Measurements from ENCODE around the gene PLPP7. TPM values are rescaled to one million over a fixed set of nuclear protein-coding genes. Genes with fewer than 3 reads are reported as not detected.
"Not testable (repeated sequence)": the region's sequence is repeated elsewhere in the genome, so short reads cannot be mapped to it uniquely, and the experiment has no call there.

Gene PLPP7
- total RNA-seq, 1 donor from 2014 or later: 107 TPM

- DNase-seq (ENCODE audit: missing footprints) (no peak), ATAC-seq (no peak)
- intact Hi-C loops (cut with DNase I): no loop called here
Observed at GRCh38 chr9:131312822-131313770, 23.6 kb downstream of the PLPP7 start.

GRCh38 chr9:131318231-131319085 is 28.9 kb downstream of the PLPP7 start:
- ATAC-seq (peak; percentile 13), DNase-seq (ENCODE audit: missing footprints) (peak; percentile 73)
- intact Hi-C loops (cut with DNase I): no loop called here

DNA sequence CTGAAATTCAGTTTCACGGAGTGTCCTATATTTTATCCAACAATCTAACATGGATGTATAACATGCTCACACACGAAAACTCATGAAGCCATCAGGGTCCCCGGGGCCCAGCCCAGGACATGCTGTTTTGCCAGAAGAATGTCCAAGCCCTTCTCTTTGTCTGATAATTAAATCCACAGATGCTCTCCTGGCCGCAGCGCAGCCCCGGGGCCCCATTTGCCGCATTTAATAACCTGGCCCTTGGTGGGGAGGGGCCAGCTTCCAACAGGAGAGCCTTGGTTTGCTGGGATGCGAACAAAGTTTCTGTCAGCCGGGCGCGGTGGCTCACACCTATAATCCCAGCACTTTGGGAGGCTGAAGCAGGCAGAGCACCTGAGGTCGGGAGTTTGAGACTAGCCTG is 30.0 kb downstream of the PLPP7 start:
- peak; percentile 45 for ATAC-seq
- peak; percentile 81 for DNase-seq (ENCODE audit: missing footprints)
- intact Hi-C loops (cut with DNase I): no loop called here

- intact Hi-C loops (cut with DNase I): no loop called here
- ATAC-seq (peak; percentile 94), DNase-seq (ENCODE audit: missing footprints) (peak; percentile 88)
Observed at GRCh38 chr9:131320031-131320685, 30.6 kb downstream of the PLPP7 start.

- intact Hi-C loops (cut with DNase I): no loop called here
- ATAC-seq (no peak), DNase-seq (ENCODE audit: missing footprints) (no peak)
Observed at GRCh38 chr9:131323629-131324028, 34.1 kb downstream of the PLPP7 start.

GRCh38 chr9:131324736-131325679 is 35.5 kb downstream of the PLPP7 start:
- ATAC-seq (peak; percentile 35), DNase-seq (ENCODE audit: missing footprints) (peak; percentile 35)
- intact Hi-C loops (cut with DNase I): no loop called here

DNA sequence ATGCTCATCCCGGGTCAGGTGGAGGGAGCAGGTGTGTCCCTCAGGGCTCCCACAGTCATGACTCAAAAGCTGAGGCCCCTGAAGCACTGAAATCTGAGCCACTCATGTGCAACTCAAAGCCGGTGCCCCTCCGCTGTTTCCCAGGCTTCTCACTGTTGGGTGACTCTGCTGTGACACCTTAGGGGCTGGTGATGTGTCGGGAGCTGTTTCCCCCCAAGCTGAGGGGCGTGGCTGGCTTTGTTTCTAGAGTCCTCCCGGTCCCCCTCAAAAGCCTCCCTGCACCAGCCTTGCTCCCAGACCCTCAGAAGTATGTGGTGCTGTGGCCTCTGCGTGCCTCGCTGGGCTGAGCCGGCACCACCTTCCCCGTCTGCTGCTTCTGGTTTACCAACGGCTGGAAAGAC is 39.7 kb downstream of the PLPP7 start:
- no peak for DNase-seq (ENCODE audit: missing footprints)

DNA sequence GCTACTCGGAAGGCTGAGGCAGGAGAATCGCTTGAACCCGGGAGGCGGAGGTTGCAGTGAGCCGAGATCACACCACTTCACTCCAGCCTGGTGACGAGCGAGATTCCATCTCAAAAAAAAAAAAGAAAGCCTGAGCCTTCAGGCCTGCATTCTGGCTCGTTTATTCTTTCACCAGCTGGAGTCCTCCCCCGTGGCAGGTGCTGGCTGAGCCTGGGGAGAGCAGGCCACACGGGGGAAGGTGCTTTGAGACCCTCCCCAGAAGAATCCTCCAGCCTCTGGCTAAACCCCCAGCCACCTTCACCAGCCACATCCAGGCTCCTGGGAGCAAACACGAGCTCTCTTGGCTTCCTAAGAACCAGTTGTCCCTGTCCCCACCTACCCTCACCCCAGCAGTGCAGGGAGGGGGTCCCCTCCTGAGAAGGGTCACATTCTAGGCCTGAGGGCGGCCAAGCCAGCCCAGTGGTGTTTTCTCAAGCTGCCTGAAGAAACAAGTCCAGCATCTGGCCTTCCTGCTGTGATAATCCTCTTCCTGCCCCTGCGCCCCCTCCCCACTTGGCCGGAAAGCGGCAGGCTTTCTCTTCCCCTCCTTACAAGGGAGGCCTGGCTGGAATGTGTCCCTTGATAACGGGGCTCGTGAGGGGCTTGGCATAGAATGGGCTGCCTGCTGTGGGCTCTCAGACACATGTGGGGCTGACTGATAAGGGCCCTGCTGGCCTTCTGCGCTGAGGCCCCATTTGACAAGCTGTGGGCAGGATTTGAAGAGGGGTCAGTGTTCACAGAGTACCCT is 41.5 kb downstream of the PLPP7 start:
- intact Hi-C loops (cut with DNase I): loop anchor here (5.0 kb wide), 1 partner anchor 39 kb away; no protein-coding TSS in a partner anchor
- DNase-seq (ENCODE audit: missing footprints) (no peak), ATAC-seq (peak; percentile 17)

More for the DNA sequence above, 39.7 kb downstream of the PLPP7 start:
- no peak for ATAC-seq
- intact Hi-C loops (cut with DNase I): no loop called here

- intact Hi-C loops (cut with DNase I): loop anchor here (5.0 kb wide), 1 partner anchor 40 kb away; no protein-coding TSS in a partner anchor
- not testable (repeated sequence) for ATAC-seq; DNase-seq (ENCODE audit: missing footprints)
Observed at GRCh38 chr9:131331996-131332395, 42.5 kb downstream of the PLPP7 start.

- intact Hi-C loops (cut with DNase I): loop anchor here (2.0 to 5.0 kb wide), 3 partner anchors 31 to 55 kb away; no protein-coding TSS in a partner anchor
- peak; percentile 33 for DNase-seq (ENCODE audit: missing footprints)
- ATAC-seq: no peak
Observed at GRCh38 chr9:131333771-131334628, 44.5 kb downstream of the PLPP7 start.

DNA sequence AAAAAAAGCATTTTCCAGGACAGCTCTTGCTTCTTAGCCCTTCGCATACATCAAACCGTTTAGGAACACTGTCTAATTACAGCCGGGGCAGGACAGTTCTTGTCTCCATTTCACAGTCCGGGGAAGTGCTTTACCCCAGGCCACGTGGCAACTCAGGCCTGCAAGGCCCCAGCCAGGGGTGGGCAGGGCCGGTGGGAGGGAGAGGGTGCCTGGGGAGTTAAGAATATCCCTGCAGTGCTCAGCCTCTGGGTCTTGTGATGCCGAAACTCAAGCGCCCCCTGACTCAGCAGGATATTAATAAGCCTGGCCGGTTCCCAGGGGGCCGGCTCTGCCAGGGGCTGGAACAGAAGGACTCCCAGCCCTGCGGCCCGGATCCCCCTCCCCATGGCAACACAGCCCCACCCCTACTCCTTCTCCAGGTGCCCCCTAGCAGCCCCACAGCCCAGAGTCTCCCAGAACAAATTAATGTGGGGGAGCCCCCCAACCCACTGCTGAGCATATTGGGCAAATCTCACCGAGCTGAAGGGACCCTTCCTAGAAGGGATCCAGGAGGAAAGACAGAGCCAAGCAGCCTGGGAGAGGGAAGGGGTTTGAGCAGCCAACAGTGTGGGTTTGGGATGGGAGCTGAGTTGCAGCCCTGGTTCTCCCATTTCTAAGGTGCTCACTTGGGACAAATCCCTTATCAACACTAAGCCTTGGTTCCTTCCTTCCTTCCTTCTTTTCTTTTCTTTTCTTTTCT is 45.3 kb downstream of the PLPP7 start:
- intact Hi-C loops (cut with DNase I): loop anchor here (2.0 to 5.0 kb wide), 5 partner anchors 32 to 207 kb away; partner anchors contain the start of gene NUP214
- ATAC-seq (peak; percentile 92), DNase-seq (ENCODE audit: missing footprints) (peak; percentile 86)

DNA sequence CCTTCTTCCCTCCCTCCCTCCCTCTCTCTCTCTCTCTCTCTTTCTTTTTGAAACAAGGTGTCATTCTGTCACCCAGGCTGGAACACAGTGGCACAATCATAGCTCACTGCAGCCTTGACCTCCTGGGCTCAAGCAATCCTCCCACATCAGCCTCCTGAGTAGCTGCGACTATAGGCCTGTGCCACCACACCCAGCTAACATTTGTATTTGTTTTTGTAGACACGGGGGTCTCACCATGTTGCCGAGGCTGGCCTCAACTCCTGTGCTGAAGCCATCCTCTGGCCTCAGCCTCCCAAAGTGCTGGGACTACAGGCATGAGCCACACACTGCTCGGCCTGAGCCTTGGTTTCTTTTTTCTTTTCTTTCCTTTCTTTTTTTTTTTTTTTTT is 45.8 kb downstream of the PLPP7 start:
- ATAC-seq: no peak
- intact Hi-C loops (cut with DNase I): loop anchor here (2.0 to 5.0 kb wide), 4 partner anchors 33 to 208 kb away; partner anchors contain the start of gene NUP214
- no peak for DNase-seq (ENCODE audit: missing footprints)

- ATAC-seq (no peak), DNase-seq (ENCODE audit: missing footprints) (no peak)
- intact Hi-C loops (cut with DNase I): loop anchor here (5.0 kb wide), 2 partner anchors 100 to 210 kb away; partner anchors contain the start of gene NUP214
Observed at GRCh38 chr9:131337131-131337848, 47.8 kb downstream of the PLPP7 start.

- intact Hi-C loops (cut with DNase I): loop anchor here (5.0 kb wide), 2 partner anchors 102 to 212 kb away; partner anchors contain the start of gene NUP214
- not testable (repeated sequence) for DNase-seq (ENCODE audit: missing footprints); ATAC-seq
Observed at GRCh38 chr9:131339212-131339611, 49.7 kb downstream of the PLPP7 start.

Data from Right ventricle myocardium inferior (tissue), 1 donor.